ENCODE results near the gene FRAT1.
"Not testable (repeated sequence)": the region's sequence is repeated elsewhere in the genome, so short reads cannot be mapped to it uniquely, and the experiment has no call there.

The FRAT1 gene

DNA sequence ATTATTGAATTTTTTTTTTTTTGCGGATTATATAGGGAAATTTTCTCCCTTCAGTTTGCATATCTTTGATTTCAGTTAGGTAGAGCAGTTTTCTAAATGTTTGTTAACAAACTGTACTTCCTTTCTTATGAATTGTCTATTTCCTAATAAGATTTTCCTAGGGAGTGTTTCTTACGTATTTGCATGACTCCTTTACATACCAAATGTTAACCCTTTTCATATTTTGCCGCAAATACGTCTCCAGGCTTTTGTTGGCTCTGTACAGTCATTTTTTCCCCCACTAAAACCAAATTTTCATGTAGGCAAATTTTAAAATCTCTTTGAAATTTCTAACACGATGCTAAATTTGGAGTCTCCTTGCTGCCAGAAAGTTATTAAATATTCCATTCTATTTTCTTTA is 17.4 kb downstream of the FRAT1 start:
- DNase-seq: no peak

GRCh38 chr10:97336942-97337831 is 18.1 kb downstream of the FRAT1 start:
- peak; percentile 78 for DNase-seq

DNA sequence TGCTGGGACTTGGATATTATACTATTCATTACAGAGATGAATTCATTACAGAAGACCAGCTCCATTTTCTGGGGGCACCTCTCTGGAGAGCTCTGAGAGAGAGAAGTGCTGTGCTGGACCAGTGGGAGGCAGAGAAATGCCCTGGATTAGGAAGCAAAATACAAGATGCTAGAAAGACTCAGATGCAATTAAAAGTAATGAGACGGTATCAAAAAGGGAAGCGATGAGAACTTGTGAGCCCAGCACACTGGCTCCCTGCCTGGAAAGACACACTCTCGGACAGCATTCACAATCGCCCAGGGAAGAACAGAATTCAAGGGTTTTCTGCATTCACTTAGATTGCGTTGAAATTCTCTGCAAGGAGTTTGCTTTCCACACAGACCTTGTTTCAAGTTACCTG is 19.0 kb downstream of the FRAT1 start:
- no peak for DNase-seq

- DNase-seq: no peak
Measured at GRCh38 chr10:97341416-97341815, 22.3 kb downstream of the FRAT1 start.

DNA sequence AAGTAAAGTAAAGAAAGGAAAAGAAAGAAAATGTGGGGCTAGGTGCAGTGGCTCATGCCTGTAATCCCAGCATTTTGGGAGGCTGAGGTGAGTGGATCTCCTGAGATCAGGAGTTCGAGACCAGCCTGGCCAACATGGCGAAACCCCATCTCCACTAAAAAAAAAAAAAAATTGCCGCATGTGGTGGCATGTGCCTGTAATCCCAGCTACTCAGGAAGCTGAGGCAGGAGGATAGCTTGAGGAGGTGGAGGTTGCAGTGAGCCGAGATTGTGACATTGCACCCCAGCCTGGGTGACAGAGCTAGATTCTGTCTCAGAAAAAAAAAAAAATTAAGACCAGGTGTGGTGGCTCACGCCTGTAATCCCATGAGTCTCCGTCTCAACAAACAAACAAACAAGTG is 24.6 kb downstream of the FRAT1 start:
- DNase-seq: not testable (repeated sequence)

GRCh38 chr10:97347317-97347716 is 28.2 kb downstream of the FRAT1 start:
- no peak for DNase-seq

DNA sequence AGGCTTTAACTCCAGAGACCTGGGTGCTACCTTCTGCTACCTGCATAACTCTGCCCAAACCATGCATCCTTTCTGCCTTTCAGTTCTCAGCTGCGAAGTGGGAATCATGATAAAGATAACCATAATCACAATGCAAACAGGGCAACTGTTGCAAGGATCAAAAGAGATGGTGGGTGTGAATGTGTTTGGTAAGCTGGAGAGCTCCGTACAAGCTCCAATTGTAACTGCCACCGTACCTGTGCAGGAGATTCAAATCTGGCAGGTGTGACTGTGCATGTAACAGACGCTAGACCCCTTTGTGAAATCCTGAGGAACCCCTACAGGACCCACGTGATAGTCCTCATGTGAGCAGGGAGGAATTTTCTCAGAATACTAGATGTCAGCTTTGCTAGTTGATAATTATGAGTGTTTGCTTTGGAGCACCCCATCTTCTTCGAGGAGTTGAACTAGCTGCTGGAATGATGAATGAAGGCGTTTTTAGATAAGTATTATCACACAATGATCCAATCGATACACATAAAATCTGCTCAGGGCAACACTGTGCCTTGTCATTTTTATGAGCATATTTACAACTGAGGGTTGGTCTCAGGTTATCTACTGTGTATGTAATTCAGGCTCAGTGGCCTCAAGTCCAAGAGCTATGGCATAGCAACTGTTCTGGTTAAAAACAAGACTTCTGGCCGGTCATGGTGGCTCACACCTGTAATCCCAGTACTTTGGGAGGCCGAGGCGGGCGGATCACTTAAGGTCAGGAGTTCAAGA is 30.9 kb downstream of the FRAT1 start:
- no peak for DNase-seq

- DNase-seq: no peak
Measured at GRCh38 chr10:97353945-97354344, 34.9 kb downstream of the FRAT1 start.

DNA sequence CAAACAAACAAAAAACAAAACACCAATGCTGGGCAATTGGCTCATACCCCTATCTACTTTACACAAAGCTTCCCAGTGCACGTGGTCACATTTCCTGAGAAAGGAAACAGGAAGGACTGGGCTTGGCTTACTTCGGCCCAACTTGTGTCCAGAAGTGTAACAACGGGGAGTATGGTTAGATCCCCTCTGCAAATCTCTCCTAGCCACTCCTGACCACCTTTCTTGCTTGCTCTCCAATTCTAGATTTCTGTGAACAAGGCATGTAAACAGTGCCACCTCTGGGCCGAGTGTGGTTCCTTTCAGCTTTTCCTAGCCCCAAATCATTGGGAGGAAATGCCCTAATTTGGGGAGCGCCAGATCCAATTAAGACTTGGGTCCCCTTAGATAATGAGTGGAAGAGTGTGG is 36.5 kb downstream of the FRAT1 start:
- no peak for DNase-seq

- DNase-seq: no peak
Measured at GRCh38 chr10:97356318-97356914, 37.3 kb downstream of the FRAT1 start.

- no peak for DNase-seq
Measured at GRCh38 chr10:97356918-97357317, 37.8 kb downstream of the FRAT1 start.

DNA sequence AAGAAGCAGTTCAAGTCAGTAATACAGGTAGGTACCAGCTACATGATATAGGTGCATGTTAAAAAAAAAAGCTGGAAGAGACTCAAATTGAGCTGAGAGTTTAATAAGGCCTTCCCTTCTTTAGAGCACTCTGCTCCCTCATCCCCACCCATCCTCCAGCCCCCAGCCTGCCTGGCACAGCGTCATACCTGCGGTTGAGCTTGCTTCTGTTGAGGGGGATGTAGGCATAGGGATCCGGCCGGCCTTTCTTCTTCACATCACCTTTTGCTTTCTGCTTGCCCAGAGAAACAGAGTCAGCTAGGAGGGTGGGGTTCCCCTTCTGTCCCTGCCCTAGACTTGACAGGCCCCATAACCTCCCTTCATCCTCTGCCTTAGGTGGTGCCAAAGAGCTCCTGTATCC is 39.3 kb downstream of the FRAT1 start:
- no peak for DNase-seq

DNA sequence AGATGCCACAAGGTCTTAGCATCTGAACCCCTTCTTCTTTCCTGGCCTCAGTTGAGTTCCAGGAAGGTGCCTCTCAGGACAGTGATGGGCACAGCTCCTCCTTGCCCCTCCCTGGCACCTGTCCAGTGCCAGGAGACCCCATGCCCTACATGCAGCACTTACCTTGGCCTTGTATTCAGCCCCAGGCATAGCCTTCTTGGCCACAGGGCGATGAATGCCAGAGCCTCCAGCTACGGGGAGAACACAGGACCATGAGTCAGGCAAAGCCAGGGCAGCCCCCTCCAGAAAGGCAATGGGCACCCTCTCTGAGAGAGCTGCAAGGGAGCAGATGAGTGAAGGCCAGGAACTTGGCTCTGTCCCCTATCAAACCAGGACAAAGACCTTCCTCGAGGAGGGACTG is 39.7 kb downstream of the FRAT1 start:
- no peak for DNase-seq

DNA sequence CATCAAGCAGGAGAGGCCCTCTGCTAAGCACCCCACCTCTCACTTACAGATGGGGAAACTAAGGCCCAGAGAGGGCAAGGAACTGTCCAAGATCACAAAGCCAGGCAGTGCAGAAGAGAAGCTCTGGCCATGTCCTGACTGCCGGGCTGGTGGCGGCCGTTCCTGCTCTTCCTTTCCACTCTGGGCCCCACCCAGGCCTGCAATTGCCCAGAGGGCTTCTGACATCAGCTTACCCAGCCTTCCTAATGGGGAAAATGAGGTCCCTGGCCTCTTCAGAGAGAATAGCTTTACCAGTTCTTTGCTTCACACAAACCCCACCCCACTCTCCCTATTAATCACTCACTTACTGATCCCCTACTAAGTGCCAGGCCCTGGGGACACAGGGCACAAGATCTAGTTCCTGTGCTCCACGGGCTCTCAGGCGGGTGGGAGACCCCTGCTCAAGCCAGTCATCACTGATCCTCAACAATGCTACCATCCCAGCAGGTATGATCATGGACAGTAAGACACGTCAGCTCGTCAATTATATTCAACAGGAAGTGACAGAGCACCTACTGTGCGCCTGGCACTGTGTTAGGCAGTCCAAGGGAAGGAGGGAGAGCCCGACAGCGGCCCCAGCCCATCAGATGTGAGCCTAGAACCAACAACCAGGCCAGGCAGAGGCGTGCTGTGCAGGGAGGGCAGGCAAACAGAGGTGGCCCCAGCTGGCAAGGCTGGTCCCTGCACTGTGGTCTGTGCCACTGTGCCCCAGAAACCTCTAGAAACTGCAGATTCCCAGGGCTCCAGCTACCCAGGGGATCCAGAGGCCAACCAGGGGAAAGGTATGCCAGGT is 41.9 kb downstream of the FRAT1 start:
- DNase-seq: no peak

DNA sequence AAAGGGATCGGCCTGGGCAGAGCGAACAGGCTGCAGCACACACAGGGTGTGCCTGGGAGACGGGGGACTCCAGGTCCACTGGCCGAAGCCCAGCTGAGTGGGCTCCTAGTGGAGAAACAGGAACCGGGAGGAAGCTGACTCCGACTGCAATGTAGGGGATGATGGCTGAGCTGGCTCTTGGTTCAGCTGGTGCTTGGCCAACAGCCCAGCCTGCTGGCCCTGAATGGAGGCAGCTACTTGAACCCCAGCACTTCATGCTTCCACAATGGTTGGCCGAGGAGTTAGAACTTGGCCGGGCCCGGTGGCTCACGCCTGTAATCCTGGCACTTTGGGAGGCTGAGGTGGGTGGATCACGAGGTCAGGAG is 42.4 kb downstream of the FRAT1 start:
- DNase-seq: no peak

DNA sequence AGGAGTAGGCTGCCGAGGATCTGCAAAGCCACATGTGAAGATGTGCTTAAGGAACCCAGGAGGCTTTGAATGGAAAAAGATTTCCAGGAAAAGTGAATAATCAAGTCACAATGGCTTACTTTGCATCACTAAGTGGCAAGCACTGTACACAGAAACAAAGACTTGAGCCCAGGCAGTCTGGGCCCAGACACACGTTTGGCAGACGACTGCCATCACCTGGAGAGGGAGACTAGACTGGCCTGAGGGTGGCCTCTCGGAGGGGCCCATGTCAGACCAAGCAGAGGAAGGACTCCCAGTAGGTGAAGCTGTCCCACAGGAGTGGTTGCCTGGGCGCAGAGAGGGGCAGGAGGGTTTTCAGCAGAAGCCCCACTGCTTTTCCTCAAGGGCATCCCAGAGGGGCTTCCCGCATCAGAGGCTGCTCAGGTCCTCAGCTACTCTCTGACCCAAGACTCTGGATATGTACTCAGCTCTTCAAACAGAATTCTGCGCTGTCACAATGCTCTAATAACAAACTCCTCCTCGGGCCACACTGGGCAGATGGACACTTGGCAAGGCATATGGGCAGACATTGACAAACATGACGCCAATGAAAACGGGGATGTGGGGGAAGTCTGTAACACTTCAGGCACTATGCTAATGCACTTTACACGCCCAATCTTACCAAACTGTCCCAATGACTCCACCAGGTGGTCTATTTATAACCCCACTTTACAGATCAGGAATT is 43.4 kb downstream of the FRAT1 start:
- DNase-seq: no peak

GRCh38 chr10:97363071-97363470 is 44.0 kb downstream of the FRAT1 start:
- no peak for DNase-seq

DNA sequence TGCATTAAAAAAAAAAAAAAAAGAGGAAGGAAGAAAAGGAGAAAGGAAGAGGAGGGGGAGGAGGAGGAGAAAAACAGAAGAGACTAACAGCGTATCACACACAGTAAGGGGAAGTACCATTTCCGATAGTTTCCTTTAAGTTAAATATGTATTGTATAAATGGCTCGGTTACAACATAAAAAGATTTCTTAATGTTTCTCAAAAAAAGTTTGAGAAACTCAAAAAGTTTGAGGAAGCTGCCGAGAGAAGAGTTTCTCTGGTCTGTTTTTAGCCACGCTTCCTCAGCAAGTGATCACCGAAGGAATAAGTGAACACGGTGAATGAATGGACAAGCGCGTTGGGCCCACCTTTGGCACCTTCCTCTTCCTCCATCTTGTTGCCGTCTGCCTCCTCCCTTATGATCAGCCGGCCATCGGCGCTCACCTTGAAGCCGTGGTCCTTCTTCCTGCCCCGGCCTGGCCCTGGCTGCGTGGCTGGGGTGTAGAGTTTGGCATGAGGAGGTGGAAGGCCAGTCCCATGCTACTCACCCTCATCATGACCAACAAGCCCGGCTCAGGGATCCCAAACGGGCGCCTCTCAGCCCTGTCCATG is 46.8 kb downstream of the FRAT1 start:
- no peak for DNase-seq

DNA sequence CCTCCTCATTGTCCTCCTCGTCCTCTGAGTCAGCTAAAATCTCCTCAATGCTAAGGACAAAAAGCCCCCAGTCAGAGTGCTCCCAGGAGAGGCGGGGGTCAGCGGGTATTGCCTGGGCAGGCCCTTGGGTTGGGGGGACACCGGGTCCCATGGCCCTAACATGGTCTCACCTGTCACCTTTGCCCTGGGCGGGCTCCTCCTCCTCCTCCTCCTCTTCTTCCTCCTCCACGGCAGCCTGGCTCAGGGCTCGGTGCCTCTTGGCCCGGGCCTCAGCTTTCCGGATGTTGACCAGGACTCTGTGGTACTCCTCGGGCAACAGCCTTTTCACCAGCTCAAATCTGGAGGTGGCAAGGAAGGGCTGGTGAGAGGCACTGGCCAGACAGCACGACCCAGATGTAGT is 47.5 kb downstream of the FRAT1 start:
- DNase-seq: no peak

GRCh38 chr10:97367126-97367649 is 48.1 kb downstream of the FRAT1 start:
- DNase-seq: no peak
